Adipose tissue (tissue), 3 donors: ENCODE data around the gene EIPR1. TPM values are rescaled to one million over a fixed set of nuclear protein-coding genes. Genes with fewer than 3 reads are reported as not detected.

Experiments used
- H3K27ac ChIP-seq: one replicate; pipeline ENCODE4 v1.5.1; 2013; ENCODE audit warnings: low read depth, low read length
- WGBS, 3 donors: extraction: QIAGEN DNeasy Blood & Tissue Kit; methylation state at CpG; one replicate each; pipeline ENCODE4 v1.1.7; 2013; 5-methylcytosine and 5-hydroxymethylcytosine counted together
- polyA plus RNA-seq, 3 donors: library from polyadenylated mRNA; stranded (reverse); fragments of 200-250 nt; gene quantifications; one replicate each; pipeline ENCODE4 v1.2.3, GENCODE V29; 2013
- donor health status: healthy with polysubstance abuse.
- donor health status: Bipolar disorder and iron deficiency.
- donor health status: healthy.

The EIPR1 gene
- polyA plus RNA-seq = 10 to 100 TPM; 10.1 to 13.2 (median 10.3) TPM

DNA sequence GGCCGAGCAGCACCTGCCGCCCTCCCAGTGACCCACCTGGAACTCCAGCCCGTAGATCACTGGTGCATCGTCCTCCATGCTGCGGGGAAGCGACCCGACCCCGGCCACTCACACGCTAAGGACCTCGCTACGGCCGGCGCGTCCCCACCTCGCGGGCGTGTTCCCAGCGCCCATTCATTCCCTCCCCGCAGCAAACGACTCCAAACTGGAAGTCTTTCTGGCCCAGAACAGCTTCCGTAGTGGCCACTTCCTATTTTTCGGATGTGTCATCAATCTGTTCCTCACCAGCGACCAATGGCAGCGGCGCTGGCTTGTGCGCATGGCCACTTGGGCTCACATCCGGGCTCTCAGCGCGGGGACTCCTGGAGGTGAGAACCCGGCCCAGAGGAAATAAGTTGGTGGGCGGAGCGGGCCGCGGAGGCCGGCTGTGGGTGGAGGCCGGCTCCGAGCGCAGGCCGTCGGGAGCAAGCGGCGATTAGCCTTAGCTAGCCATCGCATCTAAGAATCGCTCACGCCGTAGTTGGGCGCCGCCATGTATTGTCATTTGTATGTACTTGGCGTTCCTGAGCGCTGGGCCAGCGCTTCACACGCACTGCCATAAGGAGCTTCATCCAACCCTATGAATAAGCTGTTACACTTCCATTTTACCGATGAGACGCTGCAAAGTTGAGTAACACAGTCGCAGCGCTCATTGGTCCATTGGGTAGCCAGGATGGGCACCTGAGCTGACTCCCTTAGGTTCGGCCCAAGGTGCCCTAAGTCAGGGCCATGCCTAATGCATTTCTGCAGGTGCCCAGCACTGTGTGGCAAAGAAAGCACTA lies at the start of gene EIPR1:
Gene EIPR1 (minus strand): TSS at position 207 of the 821 bp plus-strand sequence. CDS start 129 bp downstream, at position 78.
- WGBS, 3 donors = 1 to 2% (median 1%) methylated on average over 57 of the region's 57 CpGs
- peak within 1 kb of the TSS; percentile 76 for H3K27ac ChIP-seq

DNA sequence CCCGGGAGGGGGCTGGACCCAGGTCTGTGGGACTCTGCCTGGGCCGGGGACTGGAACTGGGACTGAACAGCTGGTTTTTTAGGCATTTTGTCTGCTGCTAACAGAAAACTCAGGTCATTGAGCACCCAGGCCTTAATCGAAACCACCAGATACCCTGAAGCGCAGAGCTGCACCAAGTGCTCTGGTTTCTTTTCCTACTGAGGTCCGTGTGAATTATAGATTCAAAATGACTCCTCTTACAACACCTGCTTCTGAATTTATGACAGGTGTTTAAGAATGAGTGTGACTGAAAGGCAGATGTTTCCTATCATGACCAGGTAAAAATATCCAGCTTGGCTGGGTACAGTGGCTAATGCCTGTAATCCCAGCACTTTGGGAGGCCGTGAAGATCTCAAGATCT lies 49.7 kb upstream of the EIPR1 start:
- WGBS, 3 donors = 84 to 93% (median 88%) methylated on average over 6 of the region's 6 CpGs
- H3K27ac ChIP-seq = no peak overlapping the region

DNA sequence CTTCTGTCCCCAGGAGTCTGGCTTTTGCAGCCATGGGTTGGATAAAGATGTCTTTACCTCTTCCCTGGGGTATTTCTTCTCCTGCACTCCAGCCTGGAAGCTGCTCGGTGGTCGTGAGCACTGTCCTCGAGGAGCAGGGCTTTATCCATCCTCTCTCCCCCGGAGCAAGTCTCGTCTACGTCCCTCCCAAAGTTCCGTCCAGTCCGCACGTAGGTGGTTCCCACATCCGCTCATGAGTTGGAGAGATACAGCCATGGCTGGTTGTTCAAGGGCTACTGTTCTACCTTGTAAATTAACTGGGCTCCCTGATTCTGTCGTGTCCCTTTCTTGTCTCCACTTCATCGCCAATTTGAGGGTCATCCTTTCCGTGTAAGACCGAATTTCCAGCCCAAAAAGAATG lies 49.0 kb upstream of the EIPR1 start:
- 92 to 96% (median 95%) methylated on average over 14 of the region's 14 CpGs for WGBS, 3 donors
- H3K27ac ChIP-seq = no peak overlapping the region

DNA sequence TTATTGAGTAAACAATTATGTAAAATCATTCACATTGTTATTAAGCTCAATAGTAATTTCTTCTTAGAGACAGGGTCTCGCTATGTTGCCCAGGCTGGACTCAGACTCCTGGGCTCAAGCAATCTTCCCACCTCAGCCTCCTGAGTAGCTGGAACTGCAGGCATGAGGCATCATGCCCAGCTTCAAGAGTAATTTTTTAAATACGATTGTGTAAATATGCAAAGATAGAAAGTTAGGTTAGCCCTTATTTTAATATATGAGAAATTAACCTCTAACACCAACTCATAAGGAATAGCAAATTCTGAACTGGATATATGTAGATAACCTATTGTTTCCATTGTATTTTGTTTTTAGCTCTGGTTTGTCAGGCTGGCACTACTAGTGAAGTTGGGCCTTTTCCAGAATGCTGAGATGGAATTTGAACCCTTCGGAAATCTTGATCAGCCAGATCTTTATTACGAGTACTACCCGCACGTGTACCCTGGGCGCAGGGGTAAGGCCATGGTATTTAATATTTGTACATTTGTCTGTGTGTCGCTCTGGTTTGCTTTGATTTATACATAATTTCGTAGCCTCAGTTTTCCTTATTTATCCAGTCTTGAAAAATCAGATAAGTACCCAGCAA lies 46.7 kb upstream of the EIPR1 start:
- no peak overlapping the region for H3K27ac ChIP-seq
- 84 to 94% (median 94%) methylated on average over 9 of the region's 9 CpGs for WGBS, 3 donors

DNA sequence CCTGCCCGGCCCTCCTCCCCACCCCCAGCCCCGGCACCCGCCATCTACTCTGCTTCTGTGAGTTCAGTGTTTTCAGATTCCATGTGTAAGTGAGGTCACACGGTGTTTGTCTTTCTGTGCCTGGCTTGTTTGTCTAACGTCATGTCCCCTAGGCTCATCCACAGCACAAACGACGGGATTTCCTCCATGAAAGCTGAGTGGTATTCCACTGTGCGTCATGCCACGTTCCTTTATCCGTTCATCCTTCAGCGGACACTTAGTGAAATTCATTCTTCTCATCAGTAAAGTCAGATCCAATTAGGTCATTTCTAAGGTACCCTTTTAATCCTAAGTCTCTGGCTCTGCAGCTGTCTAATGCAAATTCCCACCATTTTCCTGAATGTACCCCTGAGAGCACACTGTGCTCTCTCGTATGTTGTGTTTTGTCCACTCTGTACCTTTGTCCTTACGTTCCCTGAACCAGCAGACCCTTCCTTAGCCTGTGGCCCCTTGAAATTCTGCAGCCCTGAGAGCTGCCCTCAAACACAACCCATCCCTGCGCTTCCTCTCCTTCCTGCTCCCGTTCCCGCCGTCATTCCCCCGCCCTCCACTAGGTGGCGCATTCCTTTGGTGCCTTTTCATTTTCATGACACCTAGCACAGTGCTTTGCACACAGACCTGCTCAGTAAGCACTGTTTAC lies 46.0 kb upstream of the EIPR1 start:
- 63 to 68% (median 65%) methylated on average over 19 of the region's 19 CpGs for WGBS, 3 donors
- H3K27ac ChIP-seq = no peak overlapping the region

DNA sequence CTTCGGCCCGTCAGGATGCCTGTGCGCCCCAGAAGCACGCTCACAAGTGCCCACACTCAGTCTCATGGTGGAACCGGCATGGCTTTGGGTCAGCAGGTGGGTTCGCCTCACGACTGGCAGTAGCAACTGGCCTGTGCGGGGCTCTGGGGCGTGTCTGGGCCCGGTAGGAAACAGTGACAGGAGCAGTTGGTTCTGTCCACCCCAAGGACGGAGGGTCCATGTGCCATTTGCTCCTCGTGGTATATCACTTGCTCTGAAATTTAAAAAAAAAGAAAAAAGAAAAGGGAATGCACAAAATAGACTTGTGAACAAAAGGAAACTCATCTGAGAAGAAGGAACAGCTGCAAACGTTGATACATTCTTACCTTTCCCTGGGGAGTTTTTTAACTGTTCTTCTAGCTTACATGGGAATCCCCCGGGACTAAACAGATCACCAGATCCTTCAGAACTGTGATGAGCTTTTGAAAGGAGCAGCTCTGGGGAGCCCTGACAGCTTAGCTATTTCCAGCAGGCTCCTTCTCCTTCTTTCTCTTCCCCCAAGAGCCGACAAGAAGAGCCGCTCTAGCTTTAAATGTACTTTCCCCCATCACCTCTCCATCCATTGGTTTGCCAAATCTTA lies 44.7 kb upstream of the EIPR1 start:
- WGBS, 3 donors = 82 to 86% (median 85%) methylated on average over 16 of the region's 16 CpGs
- H3K27ac ChIP-seq = no peak overlapping the region

DNA sequence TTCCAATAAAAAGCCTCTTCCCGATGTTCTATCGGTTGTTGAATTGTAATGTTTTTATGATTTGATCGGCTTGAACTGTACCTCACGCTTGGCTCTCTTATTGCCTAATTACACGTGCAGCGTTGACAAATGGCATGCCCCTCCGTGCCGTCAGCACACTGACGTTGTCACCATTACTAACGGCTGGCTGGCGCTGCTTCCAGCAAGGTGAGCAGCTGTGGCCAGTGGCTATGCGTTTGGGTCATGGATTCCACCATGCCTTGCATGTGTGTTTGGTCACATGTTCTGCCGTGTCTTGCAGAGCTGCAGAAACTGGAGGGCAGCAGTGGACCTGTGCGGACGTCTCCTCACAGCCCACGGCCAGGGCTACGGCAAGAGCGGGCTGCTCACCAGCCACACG lies 44.0 kb upstream of the EIPR1 start:
- no peak overlapping the region for H3K27ac ChIP-seq
- WGBS, 3 donors = 76 to 89% (median 89%) methylated on average over 19 of the region's 19 CpGs

DNA sequence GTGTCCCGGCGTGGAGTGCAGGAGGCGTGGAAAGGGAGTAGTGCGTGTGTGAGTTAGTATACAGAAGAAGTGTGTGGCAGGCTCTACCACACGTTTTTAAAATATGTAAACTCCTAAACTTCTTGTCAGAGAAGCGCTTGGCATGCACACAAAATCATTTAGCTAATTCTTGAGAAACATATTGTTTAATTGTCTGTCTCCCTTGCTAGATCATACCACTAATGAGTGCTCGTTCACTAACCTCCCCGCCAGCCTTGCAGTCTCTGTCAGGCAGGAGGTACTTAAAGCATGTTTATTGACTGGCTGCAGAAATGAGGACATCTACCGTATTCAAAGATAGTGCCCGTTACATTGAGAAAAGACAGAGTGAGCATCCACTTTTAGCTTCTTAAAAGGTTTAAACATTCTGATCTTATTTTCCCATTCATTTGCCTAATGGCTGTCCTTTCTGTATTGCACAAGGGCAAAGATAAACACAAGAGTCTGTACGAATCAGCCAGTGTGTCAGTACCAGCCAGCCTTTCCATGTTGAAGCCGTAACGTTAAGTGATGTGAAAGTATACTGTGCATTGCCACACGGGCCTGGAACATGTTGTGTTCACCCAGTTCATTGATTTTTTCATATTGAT lies 43.3 kb upstream of the EIPR1 start:
- WGBS, 3 donors = 86 to 88% (median 88%) methylated on average over 14 of the region's 14 CpGs
- H3K27ac ChIP-seq = no peak overlapping the region

DNA sequence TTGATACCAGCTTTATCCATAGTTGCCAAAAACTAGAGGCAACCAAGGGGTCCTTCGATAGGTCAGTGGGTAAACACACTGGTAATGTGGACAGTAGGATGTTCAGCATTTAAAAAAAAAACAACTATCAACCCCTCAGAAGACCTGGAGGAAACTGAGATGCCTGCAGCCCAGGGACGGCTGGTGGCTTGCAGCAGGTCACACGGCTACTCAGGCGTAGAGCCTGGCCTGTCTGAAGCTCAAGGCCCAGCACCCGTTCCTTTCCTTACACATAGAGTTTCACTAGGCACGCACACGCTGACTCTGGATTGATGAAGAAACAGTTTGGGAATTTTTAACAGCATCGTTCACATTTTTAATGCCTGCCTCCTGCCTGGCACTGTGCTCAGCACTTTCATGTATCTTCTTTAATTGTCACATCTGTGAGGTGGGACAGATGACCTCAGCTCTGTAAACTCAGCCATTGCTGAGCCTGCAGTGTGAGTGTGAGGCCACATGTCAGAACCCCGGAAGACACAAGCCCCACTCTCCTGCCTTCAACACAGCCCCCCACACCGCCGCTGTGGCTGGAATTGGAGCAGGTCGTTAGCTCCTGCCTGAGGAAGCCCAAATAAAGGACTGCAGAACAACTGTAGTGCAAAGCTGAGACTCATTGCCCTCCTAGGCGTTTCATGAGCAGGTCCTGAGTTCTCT lies 42.6 kb upstream of the EIPR1 start:
- no peak overlapping the region for H3K27ac ChIP-seq
- WGBS, 3 donors = 86 to 93% (median 89%) methylated on average over 12 to 13 of the region's 13 CpGs

DNA sequence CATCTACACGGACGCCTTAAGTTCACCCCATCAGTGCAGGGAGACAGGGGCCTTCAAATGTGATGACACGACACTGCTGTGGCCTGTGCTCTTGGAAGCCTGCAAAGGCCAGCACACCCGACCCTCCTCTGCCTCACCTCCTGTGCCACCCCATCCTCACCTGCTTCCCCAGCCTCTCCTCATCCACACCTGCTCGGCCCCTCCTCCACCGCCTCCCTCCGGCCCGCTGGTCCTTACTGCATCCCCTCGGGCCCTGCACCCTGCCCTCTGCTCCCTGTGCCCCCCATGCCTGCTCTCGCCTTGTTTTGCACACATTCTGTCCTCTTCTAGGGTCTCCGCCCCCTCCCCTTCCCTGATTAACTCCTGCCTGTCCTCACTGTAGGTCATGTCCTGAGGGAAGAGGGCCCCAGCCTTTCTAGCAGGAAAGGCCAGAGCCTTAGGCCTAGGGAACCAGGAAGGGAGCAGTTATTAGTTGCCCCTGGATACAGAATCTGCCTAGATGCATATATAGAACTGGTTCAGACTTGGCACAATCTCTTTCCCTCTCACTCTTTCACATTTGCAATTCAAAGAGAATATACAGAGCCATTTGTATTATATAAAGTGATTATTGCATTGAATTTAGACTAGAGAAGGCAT lies 41.3 kb upstream of the EIPR1 start:
- 87 to 89% (median 88%) methylated on average over 10 to 11 of the region's 11 CpGs for WGBS, 3 donors

DNA sequence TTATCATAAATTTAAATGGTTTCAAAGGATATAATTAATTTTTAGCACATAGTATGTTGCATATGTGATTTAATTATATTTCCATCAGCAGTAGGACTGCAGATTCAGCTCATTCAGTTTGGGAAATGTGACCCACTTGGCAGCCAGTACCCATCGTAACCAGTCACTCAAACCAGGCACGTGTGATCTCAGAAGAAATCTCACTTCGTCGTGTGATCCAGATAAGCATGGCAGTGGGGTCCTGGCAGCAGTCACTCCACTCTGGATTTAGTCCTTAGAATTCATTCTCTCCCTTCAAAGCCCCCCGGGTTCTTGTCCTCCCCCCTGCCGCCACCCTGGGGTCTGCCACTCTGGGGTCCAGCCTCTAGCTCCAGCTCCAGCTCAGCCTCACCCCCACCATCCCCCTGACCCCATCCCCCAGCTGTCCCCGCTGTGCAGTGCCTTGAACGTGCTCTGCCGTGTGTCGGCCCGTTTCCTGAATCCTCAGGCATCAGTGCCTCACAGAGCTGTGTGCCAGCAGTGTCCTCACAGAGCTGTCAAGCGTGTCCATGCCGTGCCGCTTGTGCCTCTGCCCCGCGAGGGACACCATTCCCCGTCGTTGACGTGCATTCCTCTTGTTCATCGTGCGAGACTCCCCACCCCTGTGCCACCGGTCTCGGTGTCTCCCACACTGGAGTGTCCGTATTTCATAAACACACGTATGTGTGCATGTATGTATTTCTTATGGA lies 36.7 kb upstream of the EIPR1 start:
- no peak overlapping the region for H3K27ac ChIP-seq
- 88 to 93% (median 90%) methylated on average over 25 of the region's 25 CpGs for WGBS, 3 donors

More for the DNA sequence above, 41.3 kb upstream of the EIPR1 start:
- no peak overlapping the region for H3K27ac ChIP-seq

DNA sequence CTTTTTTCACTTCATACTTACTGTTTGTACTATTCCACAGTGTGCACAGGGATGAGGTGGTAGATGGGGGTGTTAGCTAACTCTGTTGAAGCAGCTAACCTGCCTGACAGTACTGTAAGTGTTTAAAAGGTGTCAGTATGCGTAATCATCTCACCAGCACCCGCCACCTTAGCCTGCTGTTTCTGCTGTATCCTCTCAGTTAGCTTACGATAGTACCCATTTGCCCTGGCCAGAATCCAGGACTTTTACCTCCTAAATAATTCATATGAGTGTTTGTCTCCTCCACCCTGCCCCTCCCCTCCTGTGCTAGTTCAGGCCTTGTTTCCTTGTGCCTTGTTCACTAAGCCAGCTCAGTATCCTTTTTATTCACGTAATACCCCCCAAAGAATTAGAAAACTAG lies 36.1 kb upstream of the EIPR1 start:
- 94 to 97% (median 95%) methylated on average over 4 of the region's 4 CpGs for WGBS, 3 donors

DNA sequence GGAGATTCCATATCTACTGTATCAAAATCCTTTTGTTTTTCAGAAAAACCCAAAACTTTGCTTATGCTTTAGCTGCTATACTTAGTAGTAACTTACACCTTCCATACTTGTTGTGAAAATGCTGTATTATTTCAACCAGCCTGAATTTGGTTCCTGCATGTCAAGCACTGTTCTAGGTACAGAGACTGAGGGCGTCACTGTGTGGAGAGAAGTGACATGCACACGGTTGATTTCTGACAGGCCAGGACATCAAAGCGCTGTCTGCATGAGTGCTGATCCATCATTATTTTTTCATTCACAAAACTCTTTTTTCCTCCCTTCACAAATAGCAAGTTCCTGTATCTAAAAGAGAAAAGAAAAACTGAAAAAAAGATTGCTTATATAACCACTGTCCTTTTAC lies 33.5 kb upstream of the EIPR1 start:
- H3K27ac ChIP-seq = no peak overlapping the region
- 87 to 88% (median 87%) methylated on average over 3 of the region's 3 CpGs for WGBS, 3 donors

More for the DNA sequence above, 36.1 kb upstream of the EIPR1 start:
- H3K27ac ChIP-seq = no peak overlapping the region

DNA sequence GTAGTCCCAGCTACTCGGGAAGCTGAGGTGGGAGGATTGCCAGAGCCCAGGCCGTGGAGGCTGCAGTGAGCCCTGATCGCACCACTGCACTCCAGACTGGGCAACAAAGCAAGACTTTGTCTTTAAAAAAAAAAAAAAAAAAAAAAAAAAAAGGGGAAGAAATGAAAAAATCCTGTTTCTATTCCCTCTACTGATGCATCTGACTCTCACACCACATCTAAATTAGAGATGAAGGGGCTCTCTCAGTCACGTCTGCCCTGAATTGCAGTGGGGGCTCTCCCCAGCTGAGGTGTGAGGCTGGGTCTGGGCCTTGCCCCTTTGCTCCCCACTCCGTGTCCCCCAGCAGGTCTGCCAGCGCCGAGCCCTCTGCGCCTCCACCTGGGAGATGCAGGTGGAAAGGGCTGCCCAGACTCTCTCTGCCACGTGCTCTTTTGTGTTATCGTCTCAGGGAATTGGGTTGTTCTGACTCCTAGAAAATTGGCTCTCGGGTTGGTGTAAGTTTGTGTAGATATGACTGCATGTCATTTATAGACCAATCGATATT lies 32.1 kb upstream of the EIPR1 start:
- no peak overlapping the region for H3K27ac ChIP-seq
- 89 to 96% (median 95%) methylated on average over 12 of the region's 12 CpGs for WGBS, 3 donors

DNA sequence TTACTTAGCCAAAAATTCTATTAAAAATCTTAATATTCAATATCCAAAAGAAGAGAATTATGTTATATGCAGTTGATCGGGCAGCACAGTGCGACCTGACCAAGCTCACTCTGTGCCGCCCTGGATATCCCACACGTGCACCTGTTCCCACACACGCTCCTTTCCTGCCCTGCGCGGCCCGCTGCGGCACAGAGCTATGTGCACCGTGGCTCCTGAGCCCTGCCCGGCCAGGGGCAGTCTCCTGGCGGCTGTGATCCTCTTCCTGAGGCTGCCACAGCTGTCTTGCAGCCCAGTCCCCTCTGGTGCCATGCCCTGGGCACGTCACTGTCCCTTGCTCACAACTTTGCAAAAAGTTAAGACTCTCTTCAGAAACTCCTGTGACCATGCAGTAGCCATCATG lies 31.2 kb upstream of the EIPR1 start:
- 96 to 98% (median 97%) methylated on average over 13 of the region's 13 CpGs for WGBS, 3 donors
- no peak overlapping the region for H3K27ac ChIP-seq

DNA sequence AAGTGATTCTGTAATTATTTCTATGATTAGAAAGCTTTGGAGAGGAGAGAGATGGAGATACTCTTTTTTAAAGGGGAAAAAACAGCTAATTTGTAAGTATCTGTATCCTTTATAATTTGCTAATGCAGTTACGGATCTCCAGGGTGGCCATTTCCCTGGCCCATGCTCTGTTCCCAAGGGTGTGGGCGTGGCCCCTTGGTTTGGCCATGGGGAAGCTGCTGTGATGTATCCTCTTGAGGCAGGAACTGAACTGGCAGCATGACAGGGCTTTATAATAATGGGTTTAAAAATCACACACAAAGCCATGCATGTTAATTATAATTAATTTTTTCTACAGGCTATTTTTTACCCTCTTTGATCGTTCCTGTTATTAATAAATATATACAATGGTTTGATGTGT lies 28.9 kb upstream of the EIPR1 start:
- 59 to 88% (median 61%) methylated on average over 3 of the region's 3 CpGs for WGBS, 3 donors
- no peak overlapping the region for H3K27ac ChIP-seq

DNA sequence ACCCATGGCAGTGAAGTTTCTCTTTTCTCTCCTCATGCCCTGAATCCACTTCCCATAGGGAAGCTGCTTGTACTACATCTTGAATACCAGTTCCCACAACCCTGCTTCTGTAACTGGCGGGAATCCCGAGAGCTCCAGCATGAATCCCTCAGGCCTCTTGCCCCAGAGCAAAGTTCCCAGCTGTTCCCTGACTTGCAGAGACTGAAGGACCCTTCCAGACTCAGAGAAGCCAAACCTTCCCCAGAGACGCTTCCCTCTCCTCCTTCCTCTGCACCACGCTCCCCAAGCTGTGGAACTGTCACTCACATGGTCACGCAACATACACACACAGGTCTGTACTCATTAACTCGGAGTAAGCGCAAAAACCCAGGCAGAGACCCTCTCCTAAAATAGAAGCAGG lies 28.3 kb upstream of the EIPR1 start:
- 88 to 90% (median 88%) methylated on average over 7 of the region's 7 CpGs for WGBS, 3 donors
- H3K27ac ChIP-seq = no peak overlapping the region
